Stimulated activated CD4-positive, alpha-beta T cell treated with anti-CD3 and anti-CD28 coated beads, Interleukin-4, amount 100 ng/mL, for 1 hour (primary cell): ENCODE measurements around the gene ADGRV1.
A peak's percentile ranks its signal among the peaks of the same experiment; 100 is the strongest.

ENCODE experiments used
- DNase-seq: peaks from one replicate; pipeline ENCODE4 v3.0.0-alpha.2; 2020

The ADGRV1 gene

GRCh38 chr5:90558344-90559192 is at the start of gene ADGRV1:
Gene ADGRV1 (plus strand): TSS chr5:90558797. CDS start chr5:90558896, 99 bp downstream.
- peak; percentile 3 for DNase-seq

- DNase-seq, result no peak
Measured at GRCh38 chr5:90510438-90510837, 48.2 kb upstream of the ADGRV1 start.

DNA sequence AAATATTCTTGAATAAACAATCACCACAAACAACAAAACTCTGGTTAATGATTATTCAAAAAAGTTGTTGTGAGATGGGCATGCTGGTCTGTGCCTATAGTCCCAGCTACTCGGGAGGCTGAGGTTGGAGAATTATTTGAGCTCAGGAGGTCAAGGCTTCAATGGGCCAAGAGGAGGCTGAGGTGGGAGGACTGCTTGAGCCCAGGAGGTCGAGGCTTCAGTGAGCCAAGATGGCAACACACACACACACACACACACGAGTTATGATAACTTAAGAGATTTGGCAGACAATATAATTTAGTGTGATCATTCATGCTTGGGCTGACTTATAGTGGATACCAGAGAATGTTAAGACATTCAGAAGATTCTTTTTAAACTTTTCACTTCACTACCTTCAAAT is 44.1 kb upstream of the ADGRV1 start:
- DNase-seq, result no peak

DNA sequence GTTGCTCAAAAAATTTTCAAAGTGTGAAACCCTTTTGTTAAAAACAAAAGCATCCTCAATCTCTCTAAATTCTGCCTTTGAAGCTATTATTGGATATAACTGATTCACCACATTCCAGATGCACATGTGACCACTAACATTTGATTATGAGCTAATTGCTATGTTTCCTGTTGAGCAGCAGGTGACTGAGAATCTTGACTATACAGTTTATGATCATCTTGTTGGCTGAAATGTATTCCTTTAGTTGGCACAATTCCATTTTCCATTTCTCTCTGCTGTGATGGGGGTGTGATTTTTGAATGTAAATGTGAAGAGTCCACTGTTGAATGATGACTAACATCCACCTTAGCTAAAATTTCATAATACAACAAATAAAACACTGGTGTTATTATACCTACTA is 39.9 kb upstream of the ADGRV1 start:
- no peak for DNase-seq

DNA sequence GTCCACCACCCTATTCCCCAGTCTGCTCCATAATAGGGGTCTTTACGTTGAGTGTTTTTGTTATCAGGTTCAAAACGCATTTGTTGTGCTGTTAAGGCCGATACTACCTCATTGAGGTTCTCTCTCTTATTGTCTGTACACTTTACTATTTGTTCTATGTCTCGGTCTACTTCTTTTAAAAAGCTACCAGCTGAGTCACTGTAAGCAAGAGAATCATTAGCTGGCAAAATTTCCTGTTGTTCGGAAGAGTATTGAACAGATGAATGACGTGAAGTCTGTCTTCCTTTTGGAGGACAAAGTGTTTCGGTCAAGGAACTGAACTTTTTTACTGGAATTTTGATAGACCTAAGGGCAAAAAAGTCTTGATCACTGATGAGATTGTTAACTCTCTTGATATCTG is 39.5 kb upstream of the ADGRV1 start:
- no peak for DNase-seq

DNA sequence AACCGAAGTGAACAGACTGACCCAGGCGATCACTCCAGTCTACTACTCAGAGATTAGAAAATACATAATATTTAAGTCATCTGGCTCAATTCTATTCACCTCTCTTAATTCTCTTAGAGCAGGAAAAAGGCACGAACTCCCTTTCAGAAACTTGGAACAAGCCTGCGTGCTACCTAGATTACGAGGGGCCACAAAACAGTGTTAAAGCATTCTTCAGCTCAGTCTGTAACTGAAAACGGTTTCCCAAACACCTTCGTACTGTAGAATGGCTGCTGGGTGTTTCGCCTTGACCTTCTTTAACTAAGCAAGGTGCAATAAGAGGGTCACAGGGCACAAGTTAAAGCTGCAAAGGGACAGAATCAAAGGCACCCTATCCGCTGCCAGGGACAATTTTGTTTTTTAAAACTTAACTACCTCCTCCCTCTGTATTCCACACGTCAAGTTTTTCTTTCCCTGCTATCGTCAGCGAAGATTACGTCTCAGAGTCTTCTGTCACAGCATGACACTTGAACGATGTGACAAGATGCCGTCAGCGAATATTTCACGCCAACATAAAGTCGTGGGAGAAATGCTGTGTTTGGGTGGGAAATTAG is 29.9 kb upstream of the ADGRV1 start:
- DNase-seq, result no peak

GRCh38 chr5:90529194-90529938 is 29.2 kb upstream of the ADGRV1 start, which contains the start of gene LYSMD3:
Gene LYSMD3 (minus strand): TSS chr5:90529584. CDS start chr5:90525289, 4,295 bp downstream.
- DNase-seq, result peak; percentile 96

- peak; percentile 38 for DNase-seq
Measured at GRCh38 chr5:90529939-90530677, 28.5 kb upstream of the ADGRV1 start.

DNA sequence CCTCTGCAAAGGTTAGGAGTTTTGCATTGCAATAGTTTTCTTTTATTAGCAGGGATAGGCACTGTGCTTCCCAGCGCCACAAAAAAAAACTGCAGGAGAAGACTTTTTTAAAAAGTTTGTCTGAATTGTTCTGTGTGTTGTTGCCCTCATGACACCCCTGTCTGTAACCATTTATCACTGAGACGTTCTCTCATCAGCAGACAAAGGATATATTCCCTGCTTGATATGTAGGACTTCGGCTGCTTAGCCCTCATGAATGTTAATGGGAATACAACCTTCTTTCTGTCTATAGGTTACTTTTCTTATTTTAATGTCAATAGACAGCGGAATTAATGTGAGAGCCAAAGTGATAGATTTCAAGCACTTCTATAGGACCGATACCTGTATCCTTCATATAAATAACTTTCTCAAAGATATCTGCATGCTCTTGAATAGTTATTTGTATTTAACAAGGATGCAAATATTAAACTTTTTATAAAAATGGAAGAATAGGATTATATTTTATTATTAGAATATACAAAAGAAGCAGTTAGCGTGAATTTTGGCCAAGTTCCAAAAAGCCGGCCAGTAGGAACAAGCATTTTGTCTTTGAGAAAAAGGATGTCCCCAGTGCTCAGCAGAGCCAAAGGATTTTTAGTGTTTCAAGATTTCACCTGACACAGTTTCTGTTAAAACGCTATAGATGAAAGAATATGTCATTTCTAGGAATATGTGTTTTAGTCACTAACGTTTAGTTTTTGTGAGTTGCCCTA is 27.7 kb upstream of the ADGRV1 start:
- no peak for DNase-seq

GRCh38 chr5:90533794-90534193 is 24.8 kb upstream of the ADGRV1 start:
- DNase-seq, result no peak

DNA sequence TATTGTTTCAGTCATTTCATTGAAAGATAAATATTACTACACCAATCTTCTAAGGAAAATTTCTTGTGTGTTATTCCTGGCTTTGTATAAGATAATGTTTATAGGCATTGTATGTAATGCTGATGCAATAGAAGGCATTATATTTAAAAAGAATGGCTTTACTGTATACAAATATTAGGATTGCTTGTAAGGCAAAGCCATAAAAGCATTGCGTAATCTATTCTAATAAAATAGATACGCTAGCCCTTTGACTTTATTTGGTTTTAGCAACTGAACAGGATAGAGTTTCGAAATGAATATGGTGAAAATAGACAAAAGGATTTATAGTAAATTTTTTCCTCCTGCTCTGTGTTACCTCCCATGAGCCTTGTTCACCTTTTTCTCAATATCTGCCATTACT is 23.7 kb upstream of the ADGRV1 start:
- no peak for DNase-seq

DNA sequence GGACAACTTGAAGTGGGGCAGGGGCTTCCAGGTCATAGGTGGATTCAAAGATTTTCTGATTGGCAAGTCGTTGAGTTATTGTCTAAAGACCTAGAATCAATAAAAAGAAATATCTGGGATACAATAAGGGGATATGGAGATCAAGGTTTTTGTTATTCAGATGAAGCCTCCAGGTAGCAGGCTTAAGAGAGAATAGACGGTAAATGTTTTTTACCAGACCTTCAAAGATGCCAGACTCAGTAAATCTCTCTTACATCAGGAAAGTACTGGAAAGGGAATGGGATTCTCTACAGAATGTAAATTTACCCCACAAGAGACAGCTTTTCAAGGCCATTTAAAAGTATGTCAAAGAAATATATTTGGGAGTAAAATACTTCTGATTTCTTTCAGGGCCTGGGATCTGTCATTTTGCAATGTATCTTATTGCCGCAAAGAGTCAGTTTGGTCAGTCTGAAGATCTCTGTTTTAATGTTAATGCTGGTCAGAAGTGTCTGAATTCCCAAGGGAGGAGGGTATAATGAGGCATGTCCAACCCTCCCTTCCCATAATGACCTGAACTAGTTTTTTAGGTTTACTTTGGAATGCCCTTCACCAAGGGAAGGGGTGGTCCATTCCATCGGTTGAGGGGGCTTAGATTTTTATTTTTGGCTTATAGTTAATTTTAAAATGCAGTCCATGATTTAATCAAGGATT is 15.6 kb upstream of the ADGRV1 start:
- DNase-seq, result no peak

GRCh38 chr5:90545511-90545910 is 13.1 kb upstream of the ADGRV1 start:
- DNase-seq, result no peak

DNA sequence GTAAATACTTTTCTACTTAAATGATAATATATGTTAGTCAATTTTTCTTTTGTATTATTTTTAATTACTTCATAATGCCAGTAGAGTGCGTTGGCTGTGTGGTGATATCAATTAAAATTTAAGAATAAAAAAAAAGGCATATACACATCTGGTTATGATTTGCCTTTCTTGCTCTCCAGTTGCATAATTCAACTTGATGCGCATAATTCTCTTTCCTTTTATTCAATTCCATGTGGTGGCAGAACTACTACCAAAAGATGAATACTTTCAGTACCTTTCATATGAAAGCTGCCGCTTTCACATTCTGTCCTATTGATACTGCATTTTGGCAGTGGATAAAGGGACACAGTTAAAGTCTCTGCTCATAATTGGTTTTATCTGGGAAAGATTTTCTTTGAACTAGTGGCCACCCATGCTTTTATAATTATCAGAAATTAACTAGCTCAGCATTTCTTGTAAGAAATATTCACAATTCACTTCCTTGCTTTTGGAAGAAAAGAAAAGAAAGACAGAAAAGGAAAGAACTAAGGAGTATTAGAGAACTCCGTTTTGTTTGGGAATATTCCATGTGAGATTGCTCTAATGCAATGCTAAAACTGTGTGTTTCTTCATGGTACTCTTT is 12.3 kb upstream of the ADGRV1 start:
- DNase-seq, result no peak

DNA sequence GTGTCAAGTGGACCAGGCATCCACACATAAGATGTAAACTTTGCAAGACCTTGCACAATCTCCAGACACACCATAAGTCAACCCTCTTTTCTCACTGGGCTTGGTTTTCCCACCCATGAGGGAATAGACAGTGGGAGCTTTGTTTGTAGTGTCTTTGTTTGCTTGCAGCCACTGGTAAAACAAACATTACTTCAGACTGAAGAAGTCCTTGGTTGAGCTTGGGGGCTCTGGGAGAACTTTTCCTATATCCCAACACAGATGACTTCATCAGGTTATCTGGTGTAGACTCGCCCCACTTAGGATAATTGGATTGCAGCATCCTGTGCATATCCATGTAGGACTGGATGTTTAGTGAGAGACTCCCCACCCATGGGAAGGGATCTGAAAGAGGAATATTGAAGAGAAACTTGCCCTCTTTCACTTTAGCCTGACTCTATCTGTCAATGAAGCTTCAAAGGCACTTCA is 11.5 kb upstream of the ADGRV1 start:
- DNase-seq, result no peak

- no peak for DNase-seq
Measured at GRCh38 chr5:90548069-90548593, 10.5 kb upstream of the ADGRV1 start.

DNA sequence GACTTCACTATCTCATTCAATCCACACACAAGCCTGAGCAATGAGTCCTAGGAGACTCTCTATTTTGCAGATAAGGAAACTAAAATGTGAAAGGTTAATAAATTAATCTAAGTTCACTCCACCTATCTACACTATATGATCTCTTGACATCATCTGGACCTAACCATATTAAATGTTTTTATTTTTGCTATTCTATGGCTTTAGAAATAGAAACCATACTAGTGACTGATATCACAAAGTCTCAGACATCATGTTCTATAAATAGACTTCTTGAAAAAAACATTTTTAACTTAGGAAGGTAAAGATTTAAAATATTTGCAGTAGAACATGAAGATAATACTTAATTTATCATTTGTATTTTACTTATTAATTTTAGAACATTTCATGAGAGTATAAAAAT is 9.4 kb upstream of the ADGRV1 start:
- no peak for DNase-seq

DNA sequence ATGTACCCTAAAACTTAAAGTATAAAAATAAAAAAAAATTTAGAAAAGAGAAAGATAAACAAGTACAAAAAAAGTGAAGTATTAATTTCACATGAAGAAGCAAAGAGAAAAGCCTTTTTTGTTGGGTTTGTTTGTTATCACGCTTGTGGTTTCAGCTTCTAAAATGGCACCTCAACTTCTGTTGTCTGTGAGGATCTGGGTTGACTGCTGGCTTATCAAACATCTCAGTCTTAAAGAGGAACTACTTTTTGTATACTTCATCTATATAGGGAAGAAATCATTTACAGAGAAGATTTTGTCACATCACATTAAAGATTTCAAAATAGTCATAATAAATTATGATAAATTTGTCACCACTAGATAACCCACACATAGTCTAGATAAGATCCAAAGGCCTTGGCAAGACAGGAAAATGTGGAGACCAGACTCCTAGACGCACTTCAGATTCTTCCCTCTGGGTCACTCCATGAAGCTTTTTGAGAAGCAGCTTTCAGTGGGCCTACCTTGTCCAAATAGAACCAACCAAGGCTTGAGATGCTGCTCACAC is 8.8 kb upstream of the ADGRV1 start:
- no peak for DNase-seq

- DNase-seq, result no peak
Measured at GRCh38 chr5:90550963-90551362, 7.6 kb upstream of the ADGRV1 start.

DNA sequence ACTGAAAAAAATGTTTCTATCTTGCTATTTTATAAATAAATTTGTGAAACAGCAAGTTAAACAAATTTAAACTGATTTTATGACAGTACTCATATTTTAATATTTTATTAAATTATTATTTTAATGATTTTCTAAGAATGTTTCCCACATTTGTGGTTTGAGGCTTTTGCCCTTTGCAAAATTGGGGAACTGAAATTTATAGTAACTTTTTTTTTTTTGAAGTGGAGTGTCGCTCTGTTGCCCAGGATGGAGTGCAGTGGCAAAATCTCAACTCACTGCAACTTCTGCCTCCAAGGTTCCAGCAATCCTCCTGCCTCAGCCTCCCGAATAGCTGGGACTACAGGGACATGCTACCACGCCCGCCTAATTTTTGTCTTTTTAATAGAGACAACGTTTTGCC is 7.2 kb upstream of the ADGRV1 start:
- no peak for DNase-seq
